Progenitor cell of endocrine pancreas (in vitro differentiated cells): ENCODE results near the gene ITLN1. TPM values are rescaled to one million over a fixed set of nuclear protein-coding genes. Genes with fewer than 3 reads are reported as not detected.

Source experiments
- DNase-seq: peaks from one replicate; pipeline ENCODE4 v3.0.0; 2021; ENCODE audit warnings: low spot score; ENCODE audit not compliant: unreplicated experiment
- H3K27ac Mint-ChIP-seq: 2 replicates; pipeline ENCODE4 v1.8.0; 2021; ENCODE audit warnings: mild to moderate bottlenecking, moderate library complexity, mixed read lengths
- H3K27me3 Mint-ChIP-seq: 2 replicates; pipeline ENCODE4 v1.8.0; 2021; ENCODE audit warnings: mixed read lengths
- H3K36me3 Mint-ChIP-seq: 2 replicates; pipeline ENCODE4 v1.8.0; 2022; ENCODE audit warnings: mixed read lengths; ENCODE audit not compliant: insufficient read depth
- H3K4me1 Mint-ChIP-seq: 2 replicates; pipeline ENCODE4 v1.8.0; 2021; ENCODE audit warnings: low read depth, mixed read lengths
- H3K4me3 Mint-ChIP-seq: 2 replicates; pipeline ENCODE4 v1.8.0; 2021; ENCODE audit warnings: low read depth, mild to moderate bottlenecking, moderate library complexity, mixed read lengths
- H3K9me3 Mint-ChIP-seq: 2 replicates; pipeline ENCODE4 v1.8.0; 2021; ENCODE audit warnings: low read depth, mixed read lengths
- total RNA-seq: library from RNA; stranded (reverse); gene quantifications from 2 replicates; pipeline ENCODE4 v1.2.1, GENCODE V29; 2021
- TF ChIP-seq, protein P1 (sequence below): fragments of 200-600 bp; sonication (generic); IDR thresholded peaks from one replicate; pipeline ENCODE4 v1.5.0; 2021; ENCODE audit warnings: antibody characterized with exemption, mild to moderate bottlenecking; ENCODE audit not compliant: unreplicated experiment

Gene ITLN1
- total RNA-seq, 1 donor from 2014 or later, result not detected

DNA sequence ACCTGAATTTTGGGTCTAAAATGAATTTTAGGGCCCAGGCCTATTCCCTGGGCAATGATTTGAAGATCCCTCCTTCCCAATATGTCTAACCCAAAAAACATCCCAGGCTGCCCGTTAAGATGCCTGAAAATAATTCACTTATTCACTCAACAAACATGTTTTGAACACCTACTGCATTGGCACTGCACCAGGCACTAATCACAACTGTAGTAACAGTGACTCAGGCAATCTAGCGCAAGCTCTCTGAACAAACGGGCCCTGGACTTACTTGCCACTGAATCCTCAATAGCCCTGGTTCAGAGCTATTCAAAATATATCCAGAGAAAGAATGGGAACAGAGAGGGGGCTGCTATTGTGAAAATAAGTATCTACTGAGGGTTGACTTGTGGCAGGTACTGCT, 26.5 kb downstream of the ITLN1 start:
- no peaks in the 10 kb centered on the region for H3K9me3 Mint-ChIP-seq
- H3K4me3 Mint-ChIP-seq, result no peak overlapping the region
- no peak for DNase-seq
- H3K36me3 Mint-ChIP-seq, result no peaks in the 10 kb centered on the region
- H3K4me1 Mint-ChIP-seq, result no peaks in the 10 kb centered on the region
- H3K27ac Mint-ChIP-seq, result no peak overlapping the region
- TF ChIP-seq, protein P1, sequence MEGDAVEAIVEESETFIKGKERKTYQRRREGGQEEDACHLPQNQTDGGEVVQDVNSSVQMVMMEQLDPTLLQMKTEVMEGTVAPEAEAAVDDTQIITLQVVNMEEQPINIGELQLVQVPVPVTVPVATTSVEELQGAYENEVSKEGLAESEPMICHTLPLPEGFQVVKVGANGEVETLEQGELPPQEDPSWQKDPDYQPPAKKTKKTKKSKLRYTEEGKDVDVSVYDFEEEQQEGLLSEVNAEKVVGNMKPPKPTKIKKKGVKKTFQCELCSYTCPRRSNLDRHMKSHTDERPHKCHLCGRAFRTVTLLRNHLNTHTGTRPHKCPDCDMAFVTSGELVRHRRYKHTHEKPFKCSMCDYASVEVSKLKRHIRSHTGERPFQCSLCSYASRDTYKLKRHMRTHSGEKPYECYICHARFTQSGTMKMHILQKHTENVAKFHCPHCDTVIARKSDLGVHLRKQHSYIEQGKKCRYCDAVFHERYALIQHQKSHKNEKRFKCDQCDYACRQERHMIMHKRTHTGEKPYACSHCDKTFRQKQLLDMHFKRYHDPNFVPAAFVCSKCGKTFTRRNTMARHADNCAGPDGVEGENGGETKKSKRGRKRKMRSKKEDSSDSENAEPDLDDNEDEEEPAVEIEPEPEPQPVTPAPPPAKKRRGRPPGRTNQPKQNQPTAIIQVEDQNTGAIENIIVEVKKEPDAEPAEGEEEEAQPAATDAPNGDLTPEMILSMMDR, result no peak
- peaks cover 8% of the 10 kb centered on the region for H3K27me3 Mint-ChIP-seq

DNA sequence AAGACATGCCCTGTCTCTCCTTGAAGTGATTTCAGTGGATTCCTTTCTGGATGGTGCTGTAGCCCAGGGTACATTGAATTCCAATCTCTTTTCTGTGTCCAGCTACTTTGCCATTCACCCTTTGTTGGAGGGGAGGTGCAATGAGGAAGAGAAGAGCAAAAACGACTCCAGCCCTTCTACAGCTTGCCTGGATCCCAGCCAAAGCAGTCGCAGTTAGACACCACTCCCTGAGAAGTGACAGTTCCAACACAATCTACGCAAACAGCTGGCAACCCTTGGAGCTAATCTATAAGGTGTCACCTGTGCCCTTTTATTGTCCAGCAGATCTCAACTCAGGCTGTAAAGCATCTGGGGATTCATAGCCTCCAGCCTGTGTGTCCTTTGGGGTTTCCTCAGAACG, 26.9 kb downstream of the ITLN1 start:
- H3K4me1 Mint-ChIP-seq, result no peaks in the 10 kb centered on the region

DNA sequence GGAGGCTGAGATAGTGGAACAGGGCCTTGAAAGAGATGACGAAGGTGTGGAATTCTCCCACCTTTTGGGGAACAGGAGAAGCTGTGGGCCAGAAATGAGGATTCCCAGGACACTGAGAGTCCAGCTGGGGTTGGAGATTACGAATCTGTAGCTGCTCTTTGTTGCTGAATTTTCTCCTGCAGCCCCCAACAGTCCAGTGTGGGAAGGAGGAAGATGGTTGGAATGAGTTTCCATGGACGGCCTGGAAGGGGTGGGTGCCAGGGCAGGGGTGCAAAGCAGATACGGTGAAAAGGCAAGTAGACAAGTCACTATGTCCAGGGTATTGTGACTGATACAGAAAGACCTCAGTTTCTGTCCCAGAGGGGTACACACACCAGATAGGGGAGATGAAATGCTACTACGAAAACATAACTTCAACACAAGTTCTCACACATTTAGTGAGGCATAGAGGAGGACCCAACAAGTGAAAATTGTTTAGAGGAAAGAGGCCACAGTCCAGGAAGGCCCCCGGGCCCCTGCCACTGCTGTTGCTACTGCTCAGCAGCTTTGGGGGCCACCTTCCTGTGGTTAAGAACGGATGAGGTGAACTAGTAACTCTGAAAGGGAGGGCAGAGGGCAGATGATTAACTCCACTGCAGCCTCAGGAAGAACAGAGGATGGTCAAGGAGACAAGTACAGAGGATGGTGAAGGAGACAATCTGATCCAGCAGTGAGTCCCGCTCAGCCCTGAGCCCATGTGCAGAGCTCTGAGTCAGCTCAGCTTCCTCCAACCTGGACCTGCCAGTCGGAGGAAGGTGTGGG, 29.6 kb downstream of the ITLN1 start:
- TF ChIP-seq, protein P1, result no peak
- no peak for DNase-seq
- no peaks in the 10 kb centered on the region for H3K27me3 Mint-ChIP-seq
- H3K36me3 Mint-ChIP-seq, result no peaks in the 10 kb centered on the region
- H3K27ac Mint-ChIP-seq, result no peak overlapping the region
- H3K9me3 Mint-ChIP-seq, result no peaks in the 10 kb centered on the region
- H3K4me1 Mint-ChIP-seq, result no peaks in the 10 kb centered on the region
- no peak overlapping the region for H3K4me3 Mint-ChIP-seq

More for the DNA sequence above, 26.9 kb downstream of the ITLN1 start:
- no peak overlapping the region for H3K27ac Mint-ChIP-seq
- TF ChIP-seq, protein P1, result no peak
- peaks cover 7% of the 10 kb centered on the region for H3K27me3 Mint-ChIP-seq
- H3K9me3 Mint-ChIP-seq, result no peaks in the 10 kb centered on the region
- H3K36me3 Mint-ChIP-seq, result no peaks in the 10 kb centered on the region
- H3K4me3 Mint-ChIP-seq, result no peak overlapping the region
- no peak for DNase-seq

DNA sequence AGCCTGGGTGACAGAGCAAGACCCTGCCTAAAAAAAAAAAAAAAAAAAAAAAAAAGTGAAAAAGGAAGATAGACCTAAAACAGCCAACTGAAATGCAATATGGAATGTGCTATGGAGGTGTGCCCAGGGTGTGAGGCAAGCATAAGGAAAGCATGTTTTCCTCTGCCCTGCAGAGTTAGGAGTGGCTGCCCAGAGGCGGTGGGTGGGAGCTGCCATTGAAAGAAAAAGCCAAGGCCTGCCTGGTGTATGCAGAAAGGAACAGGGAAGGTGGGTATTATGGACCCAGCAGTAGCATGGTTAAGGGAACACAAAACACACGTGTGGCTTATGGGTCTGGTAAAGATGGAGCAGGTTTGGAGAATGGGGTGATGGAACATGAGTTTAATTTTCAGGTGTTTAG, 31.2 kb downstream of the ITLN1 start:
- Mint-ChIP-seq H3K4me1 (no peaks in the 10 kb centered on the region), H3K27ac (no peak overlapping the region), H3K9me3 (no peaks in the 10 kb centered on the region), H3K4me3 (no peak overlapping the region), H3K36me3 (no peaks in the 10 kb centered on the region), H3K27me3 (no peaks in the 10 kb centered on the region)
- TF ChIP-seq, protein P1, result no peak
- no peak for DNase-seq

DNA sequence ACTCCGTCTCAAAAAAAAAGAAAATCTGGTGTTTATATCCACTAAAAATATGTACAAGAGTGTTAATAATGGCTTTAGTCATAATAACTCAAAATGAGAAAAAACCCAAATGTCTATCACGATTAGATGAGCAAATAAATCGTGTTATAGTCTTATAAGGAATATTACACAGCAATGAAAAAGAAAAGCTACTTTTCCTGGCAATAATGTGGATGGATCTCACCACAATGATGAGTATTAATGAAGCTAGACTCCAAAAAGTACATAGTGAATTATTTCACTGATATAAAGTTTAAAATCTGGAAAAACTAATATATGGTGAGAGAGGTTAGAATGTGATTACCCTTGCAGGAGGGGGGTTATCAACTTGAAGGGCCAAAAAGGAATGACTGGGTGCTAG, 32.0 kb downstream of the ITLN1 start:
- H3K27ac Mint-ChIP-seq, result no peak overlapping the region
- TF ChIP-seq, protein P1, result no peak
- no peak for DNase-seq
- H3K36me3 Mint-ChIP-seq, result no peaks in the 10 kb centered on the region
- H3K9me3 Mint-ChIP-seq, result no peaks in the 10 kb centered on the region
- no peak overlapping the region for H3K4me3 Mint-ChIP-seq
- H3K4me1 Mint-ChIP-seq, result no peaks in the 10 kb centered on the region
- H3K27me3 Mint-ChIP-seq, result no peaks in the 10 kb centered on the region
